CD4-positive, alpha-beta T cell treated with Interleukin-4 for 1 hour (primary cell): ENCODE results near the gene TMEM196.
"Not testable (repeated sequence)": the region's sequence is repeated elsewhere in the genome, so short reads cannot be mapped to it uniquely, and the experiment has no call there.

Experiments used
- DNase-seq, 2 donors: peaks; one replicate each; pipeline ENCODE4 v3.0.0-alpha.2; 2020 to 2022

Gene TMEM196

GRCh38 chr7:19705663-19706062, 67.8 kb downstream of the TMEM196 start:
- DNase-seq: no peak

- no peak for DNase-seq
Observed at GRCh38 chr7:19701471-19701870, 71.9 kb downstream of the TMEM196 start.

- no peak for DNase-seq
Observed at GRCh38 chr7:19700936-19701335, 72.5 kb downstream of the TMEM196 start.

- DNase-seq: no peak
Observed at GRCh38 chr7:19698331-19698730, 75.1 kb downstream of the TMEM196 start.

GRCh38 chr7:19696926-19697325, 76.5 kb downstream of the TMEM196 start:
- DNase-seq: no peak

GRCh38 chr7:19692111-19692828, 81.1 kb downstream of the TMEM196 start:
- DNase-seq: no peak

GRCh38 chr7:19690736-19691135, 82.7 kb downstream of the TMEM196 start:
- no peak for DNase-seq

- DNase-seq: not testable (repeated sequence)
Observed at GRCh38 chr7:19689130-19689529, 84.3 kb downstream of the TMEM196 start.

- no peak for DNase-seq
Observed at GRCh38 chr7:19681596-19681995, 91.8 kb downstream of the TMEM196 start.

GRCh38 chr7:19677180-19677579, 96.2 kb downstream of the TMEM196 start:
- DNase-seq: no peak

GRCh38 chr7:19675816-19676215, 97.6 kb downstream of the TMEM196 start:
- DNase-seq: no peak

GRCh38 chr7:19674266-19674960, 99.0 kb downstream of the TMEM196 start:
- DNase-seq: no peak

GRCh38 chr7:19670806-19671205, 102.6 kb downstream of the TMEM196 start:
- DNase-seq: no peak
